Hepatocyte (in vitro differentiated cells): Measurements from ENCODE around the gene DYSF. TPM values are rescaled to one million over a fixed set of nuclear protein-coding genes. Genes with fewer than 3 reads are reported as not detected.

Source experiments
- DNase-seq: peaks from one replicate; pipeline ENCODE4 v3.0.0-alpha.2; 2016; ENCODE audit warnings: low spot score
- H2AFZ ChIP-seq: fragments of 200-600 bp; sonication (generic); 2 replicates; pipeline ENCODE4 v1.6.0; 2016; ENCODE audit warnings: antibody characterized with exemption, mild to moderate bottlenecking
- H3K27ac ChIP-seq: fragments of 200-600 bp; sonication (generic); 2 replicates; pipeline ENCODE4 v1.5.1; 2016; ENCODE audit warnings: mild to moderate bottlenecking
- H3K27me3 ChIP-seq: fragments of 200-600 bp; sonication (generic); 2 replicates; pipeline ENCODE4 v1.6.1; 2016
- H3K36me3 ChIP-seq: fragments of 200-600 bp; sonication (generic); replicated peaks from 2 replicates; pipeline ENCODE4 v1.5.1; 2016; ENCODE audit warnings: low read depth; ENCODE audit not compliant: insufficient read depth
- H3K4me1 ChIP-seq: fragments of 200-600 bp; sonication (generic); 2 replicates; pipeline ENCODE4 v1.5.1; 2016; ENCODE audit warnings: mild to moderate bottlenecking, moderate library complexity; ENCODE audit not compliant: insufficient read depth
- H3K4me2 ChIP-seq: fragments of 200-600 bp; sonication (generic); 2 replicates; pipeline ENCODE4 v1.6.0; 2016
- H3K4me3 ChIP-seq: fragments of 200-600 bp; sonication (generic); 2 replicates; pipeline ENCODE4 v1.5.1; 2016; ENCODE audit warnings: mild to moderate bottlenecking
- H3K79me2 ChIP-seq: fragments of 200-600 bp; sonication (generic); 2 replicates; pipeline ENCODE4 v1.6.0; 2017; ENCODE audit warnings: mild to moderate bottlenecking
- H3K9me2 ChIP-seq: fragments of 200-600 bp; sonication (generic); replicated peaks from 2 replicates; pipeline ENCODE4 v1.6.0; 2017; ENCODE audit warnings: mild to moderate bottlenecking; ENCODE audit not compliant: insufficient read depth
- H3K9me3 ChIP-seq: fragments of 200-600 bp; sonication (generic); 2 replicates; pipeline ENCODE4 v1.5.1; 2016; ENCODE audit warnings: low read depth, mild to moderate bottlenecking
- H4K20me1 ChIP-seq: fragments of 200-600 bp; sonication (generic); 2 replicates; pipeline ENCODE4 v1.6.0; 2016; ENCODE audit warnings: mild to moderate bottlenecking; ENCODE audit not compliant: insufficient read depth, poor library complexity, severe bottlenecking
- CTCF ChIP-seq: fragments of 200-600 bp; sonication (generic); IDR thresholded peaks from 2 replicates; pipeline ENCODE4 v1.5.1; 2016; ENCODE audit warnings: antibody characterized with exemption, mild to moderate bottlenecking; ENCODE audit not compliant: poor library complexity
- EZH2 ChIP-seq: fragments of 200-600 bp; sonication (generic); IDR thresholded peaks from 2 replicates; pipeline ENCODE4 v1.6.1; 2016; ENCODE audit warnings: antibody characterized with exemption, mild to moderate bottlenecking, borderline replicate concordance
- EZH2phosphoT487 ChIP-seq: fragments of 200-600 bp; sonication (generic); IDR thresholded peaks from one replicate; pipeline ENCODE4 v1.6.1; 2018; ENCODE audit warnings: antibody characterized with exemption, mild to moderate bottlenecking, low read depth, moderate library complexity; ENCODE audit not compliant: unreplicated experiment, severe bottlenecking
- WGBS: methylation state at CpG from one replicate; pipeline ENCODE4 v1.1.6; 2016; ENCODE audit warnings: low lambda C conversion rate; ENCODE audit errors: missing lambda C conversion rate; 5-methylcytosine and 5-hydroxymethylcytosine counted together
- polyA plus RNA-seq: library from polyadenylated mRNA; unstranded; fragments of >200 nt; fragmentation: Nextera tagmentation; extraction: Ambion mirVana; gene quantifications from 2 replicates; pipeline ENCODE4 v1.2.1, GENCODE V29; 2016
- total RNA-seq: library from RNA; depleted of rRNA; stranded (reverse); fragments of >200 nt; gene quantifications from 2 replicates; pipeline ENCODE4 v1.2.3, GENCODE V29; 2014

DYSF gene
- total and polyA plus RNA-seq, 2 experiments from 2014 or later, result 0.25 to 0.90 TPM

GRCh38 chr2:71640489-71640888, 187.1 kb downstream of the DYSF start:
- no peak overlapping the region for H3K4me2 ChIP-seq
- no peak overlapping the region for H3K27ac ChIP-seq
- no peaks in the 10 kb centered on the region for H3K9me3 ChIP-seq
- no peaks in the 10 kb centered on the region for H3K4me1 ChIP-seq
- no peak for TF ChIP-seq CTCF
- no peak for TF ChIP-seq EZH2
- TF ChIP-seq EZH2phosphoT487, result no peak
- no peak overlapping the region for H3K4me3 ChIP-seq
- no peak overlapping the region for H2AFZ ChIP-seq
- H3K9me2 ChIP-seq, result no peaks in the 10 kb centered on the region
- no peaks in the 10 kb centered on the region for H3K79me2 ChIP-seq
- no peaks in the 10 kb centered on the region for H4K20me1 ChIP-seq
- no peak for DNase-seq
- no peaks in the 10 kb centered on the region for H3K27me3 ChIP-seq
- H3K36me3 ChIP-seq, result no peaks in the 10 kb centered on the region
- WGBS, result 84% methylated on average over 5 of the region's 5 CpGs

GRCh38 chr2:71643674-71644357, 190.5 kb downstream of the DYSF start:
- no peaks in the 10 kb centered on the region for H3K27me3 ChIP-seq
- TF ChIP-seq EZH2 (no peak), EZH2phosphoT487 (no peak), CTCF (no peak)
- H3K36me3 ChIP-seq, result no peaks in the 10 kb centered on the region
- H3K9me3 ChIP-seq, result no peaks in the 10 kb centered on the region
- no peak overlapping the region for H2AFZ ChIP-seq
- no peaks in the 10 kb centered on the region for H3K79me2 ChIP-seq
- H3K4me2 ChIP-seq, result no peak overlapping the region
- H4K20me1 ChIP-seq, result no peaks in the 10 kb centered on the region
- no peak overlapping the region for H3K4me3 ChIP-seq
- DNase-seq, result no peak
- H3K4me1 ChIP-seq, result no peaks in the 10 kb centered on the region
- 73% methylated on average over 13 of the region's 13 CpGs for WGBS
- no peaks in the 10 kb centered on the region for H3K9me2 ChIP-seq
- H3K27ac ChIP-seq, result no peak overlapping the region

GRCh38 chr2:71646028-71646427, 192.7 kb downstream of the DYSF start:
- H4K20me1 ChIP-seq, result no peaks in the 10 kb centered on the region
- no peaks in the 10 kb centered on the region for H3K79me2 ChIP-seq
- H3K4me1 ChIP-seq, result no peaks in the 10 kb centered on the region
- no peak overlapping the region for H2AFZ ChIP-seq
- WGBS, result 91% methylated on average over 4 of the region's 4 CpGs
- no peak overlapping the region for H3K4me2 ChIP-seq
- no peak for TF ChIP-seq CTCF
- no peak for TF ChIP-seq EZH2phosphoT487
- no peak for DNase-seq
- H3K9me3 ChIP-seq, result no peaks in the 10 kb centered on the region
- H3K4me3 ChIP-seq, result no peak overlapping the region
- no peak overlapping the region for H3K27ac ChIP-seq
- H3K27me3 ChIP-seq, result no peaks in the 10 kb centered on the region
- no peaks in the 10 kb centered on the region for H3K36me3 ChIP-seq
- H3K9me2 ChIP-seq, result no peaks in the 10 kb centered on the region
